Stimulated activated CD8-positive, alpha-beta memory T cell treated with anti-CD3 and anti-CD28 coated beads, Interleukin-7, amount 100 ng/mL, for 48 hours (primary cell): ENCODE data around the gene DAPK1.
"Not testable (repeated sequence)": the region's sequence is repeated elsewhere in the genome, so short reads cannot be mapped to it uniquely, and the experiment has no call there.

Source experiments
- DNase-seq, 2 donors: peaks; one replicate each; pipeline ENCODE4 v3.0.0-alpha.2; 2020; ENCODE audit warnings: low read depth in 1 of 2; ENCODE audit errors: extremely low read depth in 1 of 2

The DAPK1 gene

DNA sequence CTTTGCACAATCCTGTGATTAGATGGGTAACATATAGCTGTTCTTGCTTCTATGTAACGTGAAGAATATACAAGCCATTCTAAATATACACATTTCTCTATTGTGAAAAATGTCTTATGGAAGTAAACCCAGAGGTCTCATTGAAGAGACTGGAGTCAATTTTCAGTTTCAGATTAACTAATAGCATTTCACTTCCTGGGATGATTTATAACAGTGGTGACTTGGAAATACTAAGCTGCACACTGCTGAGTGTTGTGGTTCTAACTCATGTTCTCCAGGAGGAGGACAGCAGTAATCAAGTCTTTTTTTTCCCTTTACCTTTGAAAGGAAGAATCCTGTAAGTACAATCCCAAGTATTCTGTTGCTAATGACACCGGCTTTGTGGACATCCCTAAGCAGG is 231.6 kb downstream of the DAPK1 start:
- no peak for DNase-seq

DNA sequence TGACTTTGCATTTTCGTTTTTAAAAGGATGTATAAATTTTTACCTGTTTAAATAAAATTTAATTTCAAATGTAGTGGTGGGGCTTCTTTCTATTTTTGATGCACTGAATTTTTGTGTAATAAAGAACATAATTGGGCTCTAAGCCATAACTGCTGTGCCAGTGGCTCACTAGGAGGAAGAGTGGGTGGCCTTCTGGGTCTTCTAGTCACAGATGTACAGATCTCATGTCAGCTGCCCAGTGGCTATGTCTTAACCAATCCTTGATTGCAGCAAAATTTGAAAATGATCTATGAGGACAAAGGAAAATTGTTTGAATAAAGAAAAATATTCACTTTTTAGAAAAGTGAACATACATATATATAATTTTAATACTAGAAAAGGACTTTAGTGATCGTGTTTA is 233.7 kb downstream of the DAPK1 start:
- no peak for DNase-seq

DNA sequence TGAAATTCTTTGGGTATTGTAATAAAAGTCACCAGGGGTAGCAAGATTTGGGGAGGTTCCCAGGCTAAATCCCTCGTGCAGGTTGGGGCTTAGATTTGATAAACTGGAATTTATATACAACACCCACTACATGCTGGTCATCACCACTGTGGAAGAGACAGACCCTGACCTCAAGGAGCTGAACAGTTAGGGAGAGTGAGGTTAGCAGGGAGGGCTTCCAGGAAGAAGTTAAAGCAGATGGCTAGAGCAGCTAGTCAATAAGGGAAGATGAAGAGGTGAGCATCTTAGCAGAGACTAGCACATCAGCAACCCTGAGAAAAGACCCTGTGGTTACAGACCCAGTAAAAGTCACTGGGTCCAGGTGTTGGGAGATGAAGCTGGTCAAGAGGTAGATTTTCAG is 234.7 kb downstream of the DAPK1 start:
- no peak for DNase-seq

DNA sequence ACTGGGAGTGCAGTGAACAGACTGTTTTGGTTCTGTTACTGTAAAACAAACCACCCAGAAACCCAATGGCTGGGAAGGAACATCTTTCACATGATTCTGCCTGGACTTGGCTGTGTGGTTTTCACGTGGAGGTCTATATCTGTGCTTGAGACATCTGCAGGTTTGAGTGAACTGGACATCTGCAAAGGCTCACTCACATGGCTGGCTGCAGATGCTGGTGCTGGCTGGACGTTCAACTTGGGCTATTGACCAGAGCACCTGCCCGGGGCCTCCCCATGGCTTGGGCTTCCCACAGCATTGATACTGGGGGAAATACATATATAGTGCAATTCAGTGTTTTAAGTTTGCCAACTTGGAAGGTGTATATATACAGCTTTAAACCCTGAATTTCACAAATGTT is 235.1 kb downstream of the DAPK1 start:
- DNase-seq = no peak

- DNase-seq = no peak
Observed at GRCh38 chr9:87733273-87734052, 235.8 kb downstream of the DAPK1 start.

DNA sequence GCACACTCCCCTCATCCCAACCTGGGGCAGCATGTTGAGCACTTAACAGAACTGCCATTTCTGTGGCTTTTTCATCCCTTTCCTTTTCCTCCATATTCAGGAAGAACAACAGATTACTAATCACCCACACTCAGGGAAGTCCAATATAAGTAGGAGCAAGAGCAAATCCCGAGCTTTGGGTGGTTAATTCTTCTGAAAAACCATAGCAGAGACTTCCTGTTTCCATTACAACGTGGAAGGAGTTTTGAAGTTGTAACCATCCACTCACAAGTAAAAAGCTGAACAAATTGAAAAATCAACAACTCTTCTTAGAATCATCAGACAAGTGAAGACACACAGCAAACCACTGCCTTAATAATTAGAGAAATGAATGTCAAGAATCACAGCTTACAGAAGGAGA is 236.4 kb downstream of the DAPK1 start:
- DNase-seq = no peak

DNA sequence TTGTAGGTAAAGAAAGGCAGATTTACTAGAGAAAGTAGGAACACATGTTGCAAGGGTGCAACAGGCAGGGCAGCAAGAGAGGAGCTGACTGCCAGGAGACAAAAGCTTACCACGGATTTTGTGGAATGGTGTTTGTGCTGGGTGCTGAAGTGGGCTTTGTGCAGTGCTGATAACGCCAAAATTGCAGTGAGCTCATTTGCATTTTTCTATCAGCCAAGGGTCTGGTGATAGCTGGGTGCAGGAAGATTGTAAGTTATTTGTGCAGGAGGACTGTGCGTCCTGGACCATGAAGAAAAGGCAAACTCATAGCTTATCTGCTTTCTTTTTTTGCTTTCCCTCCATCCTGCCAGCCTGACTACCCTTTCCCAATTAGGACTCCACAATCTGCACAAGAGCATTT is 241.9 kb downstream of the DAPK1 start:
- DNase-seq = no peak

DNA sequence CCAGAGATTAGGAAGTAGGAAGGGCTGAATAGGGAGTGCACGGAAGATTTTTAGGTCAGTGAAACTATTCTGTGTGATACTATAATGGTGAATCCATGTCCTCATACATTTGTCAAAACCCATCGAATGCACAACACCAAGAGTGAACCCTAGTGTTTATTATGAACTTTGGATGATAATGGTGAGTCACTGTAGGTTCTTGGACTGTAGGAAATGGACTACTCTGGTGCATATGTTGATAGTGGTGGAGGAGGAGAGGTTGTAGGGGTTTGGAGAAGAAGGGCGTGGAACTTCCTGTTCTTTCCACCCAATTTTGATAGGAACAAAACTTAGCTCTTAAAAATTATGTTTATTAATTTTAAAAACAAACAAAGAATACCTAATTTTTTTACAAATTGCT is 242.5 kb downstream of the DAPK1 start:
- no peak for DNase-seq

GRCh38 chr9:87741326-87741725 is 243.7 kb downstream of the DAPK1 start:
- no peak for DNase-seq

DNA sequence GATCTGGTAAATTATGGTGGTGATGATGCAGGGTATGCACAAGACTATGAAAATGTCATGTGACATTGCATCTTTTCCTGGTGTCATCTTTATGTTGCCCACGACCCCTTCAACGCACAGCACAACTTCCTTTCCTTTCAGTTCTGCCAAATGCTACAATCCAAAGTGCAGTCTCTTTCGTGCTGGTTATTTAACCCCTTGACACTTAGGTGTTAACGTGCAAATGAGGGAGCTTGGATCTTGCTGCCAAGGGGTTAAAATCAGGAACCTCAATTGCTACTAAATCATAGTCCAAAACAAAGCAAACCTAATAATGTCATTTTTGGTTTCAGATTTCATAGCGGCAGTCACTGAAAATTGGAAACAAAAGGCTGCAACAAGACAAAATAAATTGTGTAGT is 244.2 kb downstream of the DAPK1 start:
- DNase-seq = no peak

- no peak for DNase-seq
Observed at GRCh38 chr9:87742813-87743428, 245.3 kb downstream of the DAPK1 start.

DNA sequence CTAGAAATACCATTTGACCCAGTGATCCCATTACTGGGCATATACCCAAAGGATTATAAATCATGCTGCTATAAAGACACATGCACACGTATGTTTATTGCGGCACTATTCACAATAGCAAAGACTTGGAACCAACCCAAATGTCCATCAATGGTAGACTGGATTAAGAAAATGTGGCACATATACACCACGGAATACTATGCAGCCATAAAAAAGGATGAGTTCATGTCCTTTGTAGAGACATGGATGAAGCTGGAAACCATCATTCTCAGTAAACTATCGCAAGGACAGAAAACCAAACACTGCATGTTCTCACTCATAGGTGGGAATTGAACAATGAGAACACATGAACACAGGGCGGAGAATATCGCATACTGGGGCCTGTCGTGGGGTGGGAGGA is 246.6 kb downstream of the DAPK1 start:
- DNase-seq = not testable (repeated sequence)

DNA sequence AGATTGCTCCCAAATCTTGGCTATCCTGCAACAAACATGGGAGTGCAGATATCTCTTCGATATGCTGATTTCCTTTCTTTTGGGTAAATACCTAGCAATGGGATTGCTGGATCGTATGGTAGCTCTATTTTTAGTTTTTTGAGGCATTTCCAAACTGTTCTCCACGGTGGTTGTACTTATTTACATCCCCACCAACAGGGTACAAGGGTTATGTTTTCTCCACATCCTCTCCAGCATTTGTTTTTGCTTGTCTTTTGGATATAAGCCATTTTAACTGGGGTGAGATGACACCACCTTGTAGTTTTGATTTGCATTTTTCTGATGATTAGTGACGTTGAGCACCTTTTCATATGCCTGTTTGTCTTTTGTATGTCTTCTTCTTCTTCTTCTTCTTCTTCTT is 248.5 kb downstream of the DAPK1 start:
- DNase-seq = no peak

- no peak for DNase-seq
Observed at GRCh38 chr9:87748881-87749280, 251.2 kb downstream of the DAPK1 start.

DNA sequence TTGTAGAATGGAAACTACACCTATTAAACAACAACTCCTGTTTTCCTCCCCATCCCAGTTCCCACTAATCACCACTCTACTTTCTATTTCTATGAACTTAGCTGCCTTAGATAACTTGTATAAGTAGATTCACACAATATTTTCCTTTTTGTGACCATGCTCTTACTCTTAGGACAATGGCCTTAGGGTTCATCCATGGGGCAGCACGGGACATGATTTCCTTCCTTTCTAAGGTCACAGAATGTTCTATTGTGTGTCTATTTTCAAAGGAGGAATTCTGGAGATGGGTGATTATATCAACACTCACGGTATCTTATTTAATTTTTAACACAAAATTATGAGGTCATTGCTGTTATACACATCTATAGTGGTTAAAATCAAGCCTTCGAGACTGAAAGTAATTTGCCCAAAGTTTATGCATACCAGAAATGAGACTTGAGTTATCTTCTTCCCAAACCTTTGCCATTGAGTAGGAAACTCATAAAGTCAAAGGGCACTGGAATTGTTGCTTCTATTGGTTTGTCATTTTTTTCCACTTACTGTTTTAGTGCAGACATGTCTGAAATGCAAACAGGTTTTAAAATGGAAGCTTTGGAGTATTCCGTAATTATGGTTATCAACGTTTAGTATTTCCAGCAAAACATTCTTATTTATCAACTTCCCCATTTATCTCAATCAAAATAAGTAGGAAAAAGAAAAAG is 251.8 kb downstream of the DAPK1 start:
- DNase-seq = no peak

DNA sequence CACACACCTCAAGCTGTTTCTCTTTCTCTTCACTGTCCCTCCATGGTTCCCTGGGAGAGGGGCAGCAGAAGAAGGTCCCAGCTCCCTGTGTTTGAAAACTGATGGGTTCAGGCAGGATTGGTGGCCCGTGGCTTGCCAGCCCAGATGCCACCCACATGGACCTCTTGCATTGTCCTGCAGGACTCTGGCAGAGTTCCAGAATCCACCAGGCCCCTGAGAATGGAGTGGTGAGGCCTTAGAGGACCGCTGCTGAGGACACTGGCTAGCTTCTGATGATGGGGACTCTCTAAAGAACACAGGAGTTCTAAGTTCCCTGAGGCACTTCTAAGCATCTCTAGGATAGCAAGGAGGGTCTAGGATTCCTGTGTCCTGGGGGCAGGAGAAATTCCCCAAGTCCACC is 253.1 kb downstream of the DAPK1 start:
- DNase-seq = no peak

GRCh38 chr9:87751423-87751822 is 253.8 kb downstream of the DAPK1 start:
- DNase-seq = no peak

DNA sequence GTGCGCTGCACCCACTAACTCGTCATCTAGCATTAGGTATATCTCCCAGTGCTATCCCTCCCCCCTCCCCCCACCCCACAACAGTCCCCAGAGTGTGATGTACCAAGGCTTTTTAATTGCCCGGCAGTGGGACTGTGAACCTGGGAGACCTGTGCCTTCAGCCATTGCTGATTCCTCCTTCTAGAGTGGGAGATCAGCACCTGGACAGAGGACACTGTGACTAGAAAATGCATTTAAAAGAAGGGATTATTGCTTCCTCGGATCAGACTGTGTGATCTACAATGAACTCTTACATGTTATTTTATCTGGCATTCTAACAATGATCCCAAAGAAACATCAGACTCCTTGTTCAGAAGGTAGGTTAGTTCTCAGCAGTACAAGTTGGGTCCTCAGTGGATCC is 254.2 kb downstream of the DAPK1 start:
- no peak for DNase-seq

DNA sequence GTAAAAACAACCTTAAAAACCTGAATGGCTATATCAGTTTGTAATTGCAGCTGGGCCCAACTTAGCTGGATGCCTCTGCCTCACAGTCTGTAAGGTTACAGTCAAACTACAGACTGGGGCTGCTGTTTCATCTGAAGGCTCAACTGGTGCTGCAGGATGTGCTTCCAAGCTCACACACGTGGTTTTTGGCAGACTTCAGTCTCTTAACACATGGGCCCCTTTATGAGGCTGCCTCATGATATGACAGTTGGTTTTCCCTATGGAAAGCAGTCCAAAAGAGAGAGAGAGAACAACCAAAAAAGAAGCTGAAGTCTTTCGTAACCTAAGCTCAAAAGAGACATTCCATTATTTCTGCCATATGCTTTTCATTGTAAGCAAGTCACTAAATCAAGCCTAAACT is 255.6 kb downstream of the DAPK1 start:
- no peak for DNase-seq
